CD14-positive monocyte (primary cell): ENCODE data around the gene MED15. TPM values are rescaled to one million over a fixed set of nuclear protein-coding genes. Genes with fewer than 3 reads are reported as not detected.

Experiments used
- DNase-seq, 3 donors: peaks; one replicate each; pipeline ENCODE4 v3.0.0-alpha.2; 2011 to 2022
- H2AFZ ChIP-seq: 2 replicates; pipeline ENCODE4 v1.6.0; 2012; ENCODE audit warnings: mild to moderate bottlenecking, low read depth, low read length, inconsistent platforms; ENCODE audit not compliant: insufficient read depth, poor library complexity, severe bottlenecking
- H3K27ac ChIP-seq, 2 donors: 1 replicate in 1 of 2; 2 replicates in 1 of 2; pipeline ENCODE4 v1.5.1; 2012 to 2013; ENCODE audit warnings: low read length in 2 of 2, control low read depth in 1 of 2, inconsistent platforms in 1 of 2, low read depth in 1 of 2, mild to moderate bottlenecking in 1 of 2
- H3K27me3 ChIP-seq, 2 donors: one replicate each; pipeline versions ENCODE4 v1.6.0 to v1.6.1; 2011 to 2013; ENCODE audit warnings: low read length in 2 of 2; ENCODE audit not compliant: control insufficient read depth in 2 of 2, insufficient read depth in 2 of 2
- H3K36me3 ChIP-seq, 2 donors: replicated peaks in 1 of 2; 1 replicate in 1 of 2; 2 replicates in 1 of 2; pipeline versions ENCODE4 v1.5.1 to v1.6.1; 2012 to 2013; ENCODE audit warnings: low read length in 2 of 2, control low read depth in 1 of 2, inconsistent platforms in 1 of 2, mild to moderate bottlenecking in 1 of 2; ENCODE audit not compliant: insufficient read depth in 2 of 2, control insufficient read depth in 1 of 2
- H3K4me1 ChIP-seq, 2 donors: 1 replicate in 1 of 2; 2 replicates in 1 of 2; pipeline versions ENCODE4 v1.5.1 to v1.6.1; 2012 to 2013; ENCODE audit warnings: low read length in 2 of 2, control low read depth in 1 of 2, inconsistent platforms in 1 of 2, mild to moderate bottlenecking in 1 of 2, moderate library complexity in 1 of 2; ENCODE audit not compliant: insufficient read depth in 2 of 2, control insufficient read depth in 1 of 2
- H3K4me2 ChIP-seq: replicated peaks from 2 replicates; pipeline ENCODE3; 2012; ENCODE audit warnings: low read length, moderate library complexity, mild to moderate bottlenecking; ENCODE audit not compliant: poor library complexity, severe bottlenecking; ENCODE audit errors: extremely low read depth
- H3K4me3 ChIP-seq, 3 experiments: fragments of 200-600 bp in 1 of 3; sonication (generic) in 1 of 3; replicated peaks in 1 of 3; 1 replicate in 2 of 3; 2 replicates in 1 of 3; pipeline ENCODE4 v1.5.1; 2011 to 2013; ENCODE audit warnings: low read length in 3 of 3, mild to moderate bottlenecking in 3 of 3, control low read depth in 2 of 3, low read depth in 2 of 3, inconsistent platforms in 1 of 3, moderate library complexity in 1 of 3
- H3K79me2 ChIP-seq: 2 replicates; pipeline ENCODE4 v1.6.0; 2012; ENCODE audit warnings: mild to moderate bottlenecking, control low read depth, inconsistent platforms, low read length, moderate library complexity; ENCODE audit not compliant: insufficient read depth
- H3K9ac ChIP-seq: 2 replicates; pipeline ENCODE4 v1.6.0; 2017; ENCODE audit warnings: low read length, mild to moderate bottlenecking; ENCODE audit not compliant: insufficient read depth, poor library complexity, severe bottlenecking
- H3K9me3 ChIP-seq, 2 donors: replicated peaks in 1 of 2; 1 replicate in 1 of 2; 2 replicates in 1 of 2; pipeline versions ENCODE4 v1.5.1 to v1.6.1; 2012 to 2013; ENCODE audit warnings: low read length in 2 of 2, control low read depth in 1 of 2; ENCODE audit not compliant: control insufficient read depth in 1 of 2, insufficient read depth in 1 of 2
- H4K20me1 ChIP-seq: 2 replicates; pipeline ENCODE4 v1.6.0; 2012; ENCODE audit warnings: mild to moderate bottlenecking, low read length, control low read depth, moderate library complexity; ENCODE audit not compliant: insufficient read depth
- H3K27ac Mint-ChIP-seq, 7 donors: one replicate each; pipeline ENCODE4 v1.8.0; 2020; ENCODE audit warnings: mild to moderate bottlenecking in 7 of 7, mixed read lengths in 7 of 7, moderate library complexity in 6 of 7, inconsistent platforms in 2 of 7
- H3K27me3 Mint-ChIP-seq, 3 donors: one replicate each; pipeline ENCODE4 v1.8.0; 2021 to 2022; ENCODE audit warnings: low read depth in 3 of 3, mild to moderate bottlenecking in 3 of 3, mixed read lengths in 3 of 3, moderate library complexity in 3 of 3, inconsistent platforms in 1 of 3
- H3K36me3 Mint-ChIP-seq, 2 donors: one replicate each; pipeline ENCODE4 v1.8.0; 2020; ENCODE audit warnings: mixed read lengths in 2 of 2, inconsistent platforms in 1 of 2, mild to moderate bottlenecking in 1 of 2
- H3K4me1 Mint-ChIP-seq: one replicate; pipeline ENCODE4 v1.8.0; 2020; ENCODE audit warnings: mild to moderate bottlenecking, mixed read lengths
- H3K4me3 Mint-ChIP-seq, 2 donors: one replicate each; pipeline ENCODE4 v1.8.0; 2020; ENCODE audit warnings: mild to moderate bottlenecking in 2 of 2, mixed read lengths in 2 of 2, moderate library complexity in 1 of 2
- H3K9me3 Mint-ChIP-seq, 7 donors: one replicate each; pipeline ENCODE4 v1.8.0; 2020 to 2022; ENCODE audit warnings: mixed read lengths in 7 of 7, mild to moderate bottlenecking in 6 of 7, moderate library complexity in 6 of 7, inconsistent platforms in 2 of 7
- WGBS: methylation state at CpG from one replicate; pipeline ENCODE4 v1.1.5; 2013; ENCODE audit warnings: missing lambda C conversion rate; ENCODE audit not compliant: insufficient coverage; 5-methylcytosine and 5-hydroxymethylcytosine counted together
- intact Hi-C, 2 donors: fragments of 100-400 bp; cut with micrococcal nuclease; formaldehyde crosslinking; loops; one replicate each; pipeline versions ENCODE4 v1.15.0 to v1.15.1; 2023
- polyA plus RNA-seq, 3 donors: library from polyadenylated mRNA; depleted of rRNA in 1 of 3; unstranded in 2 of 3; stranded (reverse) in 1 of 3; fragments of 300-500 nt in 2 of 3; fragments of >200 nt in 1 of 3; fragmentation: Illumina TruSeq in 2 of 3; gene quantifications; 1 replicate in 2 of 3; 2 replicates in 1 of 3; pipeline ENCODE4 v1.2.3, GENCODE V29; 2012 to 2021
- TF ChIP-seq, protein P1 (sequence below): fragments of 200-600 bp; IDR thresholded peaks from one replicate; pipeline ENCODE4 v1.8.0; 2022; ENCODE audit warnings: antibody characterized with exemption, mild to moderate bottlenecking

The MED15 gene
- polyA plus RNA-seq, 3 donors, result 10.0 to 126 (median 17.8) TPM

DNA sequence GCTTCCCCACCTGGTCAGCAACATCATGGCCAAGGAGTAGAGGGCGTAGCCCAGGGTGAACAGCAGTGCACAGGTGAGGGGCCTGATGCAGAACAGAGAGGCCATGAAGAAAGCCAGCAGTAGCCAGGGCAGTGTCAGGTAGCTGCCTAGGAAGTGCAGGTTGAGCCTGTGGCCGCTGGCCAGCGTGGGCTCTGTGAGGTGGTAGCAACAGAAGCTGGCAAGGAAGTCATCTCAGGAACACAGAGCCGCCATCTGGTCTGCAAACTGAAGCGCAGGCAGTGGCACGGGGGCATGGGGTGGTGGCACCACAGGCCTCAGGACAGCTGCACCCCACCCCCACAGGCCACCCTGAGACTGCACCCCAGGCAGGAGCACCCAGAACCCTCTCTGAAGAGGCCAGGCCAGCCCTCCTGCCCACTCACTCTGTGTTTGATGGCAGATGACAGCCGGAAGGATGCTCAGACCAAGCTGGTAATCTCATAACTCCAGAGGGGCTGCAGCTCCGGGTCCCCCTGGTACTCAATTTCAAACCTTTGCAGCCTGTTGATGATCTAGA lies 95.3 kb downstream of the MED15 start:
- H3K9me3 ChIP-seq, result no peaks in the 10 kb centered on the region
- H3K27ac Mint-ChIP-seq, result no peak overlapping the region
- no peak overlapping the region for H3K4me2 ChIP-seq
- H3K9me3 Mint-ChIP-seq, result no peaks in the 10 kb centered on the region
- peaks cover 0 to 2% (median under 1%) of the 10 kb centered on the region in 3 donors for H3K27me3 Mint-ChIP-seq
- H2AFZ ChIP-seq, result no peak overlapping the region
- no peak overlapping the region for H3K4me3 Mint-ChIP-seq
- no peaks in the 10 kb centered on the region for H3K36me3 ChIP-seq
- no peaks in the 10 kb centered on the region for H3K36me3 Mint-ChIP-seq
- no peak overlapping the region for H3K27ac ChIP-seq
- H3K79me2 ChIP-seq, result no peaks in the 10 kb centered on the region
- no peaks in the 10 kb centered on the region for H3K4me1 ChIP-seq
- H3K27me3 ChIP-seq, result no peaks in the 10 kb centered on the region
- WGBS, result 74% methylated on average over 5 of the region's 8 CpGs
- peaks cover 3% of the 10 kb centered on the region for H3K4me1 Mint-ChIP-seq
- TF ChIP-seq, protein P1, sequence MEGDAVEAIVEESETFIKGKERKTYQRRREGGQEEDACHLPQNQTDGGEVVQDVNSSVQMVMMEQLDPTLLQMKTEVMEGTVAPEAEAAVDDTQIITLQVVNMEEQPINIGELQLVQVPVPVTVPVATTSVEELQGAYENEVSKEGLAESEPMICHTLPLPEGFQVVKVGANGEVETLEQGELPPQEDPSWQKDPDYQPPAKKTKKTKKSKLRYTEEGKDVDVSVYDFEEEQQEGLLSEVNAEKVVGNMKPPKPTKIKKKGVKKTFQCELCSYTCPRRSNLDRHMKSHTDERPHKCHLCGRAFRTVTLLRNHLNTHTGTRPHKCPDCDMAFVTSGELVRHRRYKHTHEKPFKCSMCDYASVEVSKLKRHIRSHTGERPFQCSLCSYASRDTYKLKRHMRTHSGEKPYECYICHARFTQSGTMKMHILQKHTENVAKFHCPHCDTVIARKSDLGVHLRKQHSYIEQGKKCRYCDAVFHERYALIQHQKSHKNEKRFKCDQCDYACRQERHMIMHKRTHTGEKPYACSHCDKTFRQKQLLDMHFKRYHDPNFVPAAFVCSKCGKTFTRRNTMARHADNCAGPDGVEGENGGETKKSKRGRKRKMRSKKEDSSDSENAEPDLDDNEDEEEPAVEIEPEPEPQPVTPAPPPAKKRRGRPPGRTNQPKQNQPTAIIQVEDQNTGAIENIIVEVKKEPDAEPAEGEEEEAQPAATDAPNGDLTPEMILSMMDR, result no peak
- no peak overlapping the region for H3K4me3 ChIP-seq
- no peak overlapping the region for H3K9ac ChIP-seq
- intact Hi-C loops, result loop anchor here in 1 of 2 donors (10.0 kb wide), 1 partner anchor 92 kb away; no protein-coding TSS in a partner anchor
- DNase-seq, result no peak
- no peaks in the 10 kb centered on the region for H4K20me1 ChIP-seq

GRCh38 chr22:20604092-20604747 lies 96.8 kb downstream of the MED15 start:
- no peaks in the 10 kb centered on the region for H4K20me1 ChIP-seq
- 92% methylated on average over 22 of the region's 23 CpGs for WGBS
- H3K27ac Mint-ChIP-seq, result no peak overlapping the region

More at GRCh38 chr22:20604092-20604747, 96.8 kb downstream of the MED15 start:
- Mint-ChIP-seq H3K9me3 (no peaks in the 10 kb centered on the region), H3K27me3 (peaks cover 0 to 5% (median 4%) of the 10 kb centered on the region in 3 donors), H3K4me3 (no peak overlapping the region), H3K4me1 (peaks cover 3% of the 10 kb centered on the region), H3K36me3 (no peaks in the 10 kb centered on the region)
- no peak overlapping the region for H3K27ac ChIP-seq
- H3K4me1 ChIP-seq, result no peaks in the 10 kb centered on the region
- H3K79me2 ChIP-seq, result no peaks in the 10 kb centered on the region
- H2AFZ ChIP-seq, result no peak overlapping the region
- H3K9me3 ChIP-seq, result no peaks in the 10 kb centered on the region
- intact Hi-C loops, result loop anchor here in 1 of 2 donors (10.0 kb wide), 1 partner anchor 91 kb away; no protein-coding TSS in a partner anchor
- TF ChIP-seq, protein P1, result no peak
- no peaks in the 10 kb centered on the region for H3K36me3 ChIP-seq
- no peak overlapping the region for H3K9ac ChIP-seq
- no peaks in the 10 kb centered on the region for H3K27me3 ChIP-seq
- no peak overlapping the region for H3K4me3 ChIP-seq
- DNase-seq, result no peak
- H3K4me2 ChIP-seq, result no peak overlapping the region
